DMS79 treated with DMSO at 0.1 percent for 48 hours (cell line): ENCODE data around the gene RICTOR.

Experiments
- DNase-seq: peaks from one replicate; lab custom pipeline; 2025; lab: John Stamatoyannopoulos, UW

Gene RICTOR

DNA sequence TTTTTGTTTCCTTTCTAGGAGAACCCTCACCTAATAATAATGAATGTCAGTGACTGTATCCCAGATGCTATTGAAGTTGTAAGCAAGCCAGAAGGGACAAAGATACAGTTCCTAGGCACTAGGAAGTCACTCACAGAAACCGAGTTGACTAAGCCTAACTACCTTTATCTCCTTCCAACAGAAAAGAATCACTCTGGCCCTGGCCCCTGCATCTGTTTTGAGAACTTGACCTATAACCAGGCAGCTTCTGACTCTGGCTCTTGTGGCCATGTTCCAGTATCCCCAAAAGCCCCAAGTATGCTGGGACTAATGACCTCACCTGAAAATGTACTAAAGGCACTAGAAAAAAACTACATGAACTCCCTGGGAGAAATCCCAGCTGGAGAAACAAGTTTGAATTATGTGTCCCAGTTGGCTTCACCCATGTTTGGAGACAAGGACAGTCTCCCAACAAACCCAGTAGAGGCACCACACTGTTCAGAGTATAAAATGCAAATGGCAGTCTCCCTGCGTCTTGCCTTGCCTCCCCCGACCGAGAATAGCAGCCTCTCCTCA, 141.3 kb downstream of the RICTOR start:
- no peak for DNase-seq

DNA sequence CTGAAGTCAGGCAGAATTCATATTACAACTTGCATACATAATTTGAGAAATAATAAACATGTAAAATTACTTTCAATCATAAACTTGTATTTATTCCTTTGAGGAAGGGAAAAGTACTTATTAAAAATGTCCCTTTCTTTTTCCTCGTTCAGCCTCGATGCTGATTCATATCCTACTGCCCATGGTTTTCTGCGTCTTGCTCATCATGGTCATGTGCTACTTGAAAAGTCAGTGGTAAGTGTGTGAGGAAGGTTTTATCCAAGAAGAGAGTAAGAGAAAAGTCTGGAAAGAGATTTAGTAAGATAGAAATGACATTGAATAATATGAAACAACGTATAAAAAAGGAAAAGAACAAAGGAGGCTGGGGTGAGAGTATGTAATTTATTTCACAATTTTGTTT, 142.5 kb downstream of the RICTOR start:
- DNase-seq = no peak

DNA sequence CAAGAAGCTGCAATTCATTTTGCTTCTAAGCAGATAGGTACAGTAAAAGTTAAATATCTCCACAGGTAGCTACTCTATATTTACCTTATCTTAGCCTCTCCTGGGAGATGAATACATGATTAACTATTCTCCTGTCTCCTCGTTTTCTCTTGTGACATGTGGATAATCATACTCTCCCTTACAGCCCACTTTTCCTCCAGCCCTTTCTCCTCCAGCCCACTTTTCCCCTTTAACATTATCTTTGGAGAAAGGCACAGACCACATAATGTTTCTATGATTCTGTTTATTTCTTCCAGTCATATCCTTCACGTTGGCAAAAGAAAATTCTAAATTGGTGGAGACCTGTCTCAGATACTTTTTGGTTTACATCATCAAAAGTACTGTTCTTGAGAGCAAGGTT, 144.4 kb downstream of the RICTOR start:
- DNase-seq = no peak

DNA sequence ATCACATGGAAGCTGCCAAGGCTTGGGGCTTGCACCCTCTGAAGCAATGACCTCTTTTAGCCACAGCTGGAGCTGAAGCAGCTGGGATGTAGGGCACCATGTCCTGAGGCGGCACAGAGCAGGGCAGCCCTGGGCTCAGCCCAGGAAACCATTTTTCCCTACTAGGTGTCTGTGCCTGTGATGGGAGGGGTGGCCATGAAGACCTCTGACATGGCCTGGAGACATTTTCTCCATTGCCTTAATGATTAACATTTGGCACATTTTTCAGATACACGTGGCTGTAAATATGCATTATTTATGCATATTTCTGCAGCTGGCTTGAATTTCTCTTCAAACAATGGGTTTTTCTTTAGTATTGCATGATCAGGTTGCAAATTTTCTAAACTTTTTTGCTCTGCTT, 146.7 kb downstream of the RICTOR start:
- no peak for DNase-seq

DNA sequence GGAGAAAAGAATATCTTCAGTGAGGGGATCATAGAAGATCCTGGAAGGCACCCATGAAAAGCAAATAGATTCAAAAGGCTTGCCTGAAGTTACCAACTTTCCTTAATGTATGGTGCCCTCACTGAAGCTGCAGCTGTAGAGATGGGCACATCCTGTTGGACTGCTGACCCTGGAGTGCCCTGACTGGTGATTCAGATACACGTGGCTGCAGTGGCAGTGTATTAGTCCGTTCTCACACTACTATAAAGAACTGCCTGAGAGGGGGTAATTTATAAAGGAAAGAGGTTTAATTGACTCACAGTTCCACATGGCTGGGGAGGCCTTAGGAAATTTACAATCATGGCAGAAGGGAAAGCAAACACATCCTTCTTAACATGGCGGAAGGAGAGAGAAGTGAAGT, 148.1 kb downstream of the RICTOR start:
- no peak for DNase-seq

DNA sequence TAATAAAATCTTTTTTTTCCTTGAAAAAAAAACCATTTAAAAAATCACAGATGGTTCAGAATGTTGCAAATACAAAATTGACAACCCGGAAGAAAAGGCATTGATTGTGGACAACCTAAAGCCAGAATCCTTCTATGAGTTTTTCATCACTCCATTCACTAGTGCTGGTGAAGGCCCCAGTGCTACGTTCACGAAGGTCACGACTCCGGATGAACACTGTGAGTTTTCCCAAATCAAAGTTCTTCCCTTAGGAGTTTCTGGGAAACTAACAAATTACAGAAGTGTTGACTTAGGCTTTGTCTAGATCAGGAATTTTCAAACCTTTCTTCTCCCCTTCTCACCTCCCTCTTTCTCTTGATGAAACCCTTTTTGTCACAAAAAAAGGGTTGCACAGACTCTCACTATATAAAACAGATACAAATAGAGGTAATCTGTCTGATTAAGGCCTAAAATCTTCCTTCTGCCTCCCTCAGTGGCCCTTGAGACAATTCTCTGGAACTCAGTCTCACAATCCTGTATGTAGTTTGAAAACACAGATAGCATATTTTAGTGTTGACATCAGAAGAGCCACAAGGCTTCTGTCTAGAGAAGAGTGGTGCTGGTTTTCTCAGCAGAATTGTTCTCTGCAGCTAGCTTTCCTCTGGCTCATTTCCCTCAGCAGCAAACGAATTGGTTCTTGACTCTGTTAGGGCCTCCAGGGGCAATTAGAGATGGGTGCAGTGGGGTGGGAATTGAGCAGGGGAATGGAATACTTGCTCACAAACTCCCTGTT, 148.9 kb downstream of the RICTOR start:
- no peak for DNase-seq

DNA sequence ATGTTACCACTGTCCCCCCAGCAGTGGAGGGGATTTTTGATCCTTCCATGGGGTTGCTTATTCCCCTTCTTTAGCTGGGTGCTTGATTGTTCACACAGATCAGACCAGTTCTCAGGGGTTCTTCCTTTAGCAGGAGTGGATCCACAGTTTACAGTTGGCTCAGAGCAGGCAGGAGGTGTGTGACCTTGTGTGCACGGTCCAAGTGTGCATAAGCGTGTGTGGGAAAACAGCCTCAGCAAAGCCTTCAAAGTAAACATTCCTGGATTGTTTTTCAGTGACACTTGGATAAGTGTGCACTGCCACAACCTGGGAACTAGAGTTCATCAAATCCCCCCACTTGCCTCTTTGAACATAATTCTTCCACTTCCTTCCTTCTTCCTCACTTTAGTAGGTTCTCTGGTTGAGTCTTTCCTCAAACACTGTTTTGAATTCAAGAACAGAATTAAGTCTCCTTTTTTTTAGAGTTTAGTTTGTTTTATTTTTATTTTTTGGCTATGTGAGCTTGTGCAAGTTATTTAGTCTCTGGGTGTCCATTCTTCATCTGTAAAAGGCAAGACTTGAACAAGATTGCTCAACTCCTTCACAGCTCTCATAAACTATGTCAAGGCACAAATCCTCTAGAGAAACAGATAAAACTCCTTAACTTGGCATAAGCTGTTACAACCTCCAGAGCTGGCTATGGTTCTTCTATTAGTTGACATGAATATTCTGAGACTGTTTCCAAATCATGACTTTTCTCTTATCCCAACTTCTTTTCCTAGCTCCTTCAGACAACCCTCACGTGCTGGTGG, 150.3 kb downstream of the RICTOR start:
- no peak for DNase-seq

DNA sequence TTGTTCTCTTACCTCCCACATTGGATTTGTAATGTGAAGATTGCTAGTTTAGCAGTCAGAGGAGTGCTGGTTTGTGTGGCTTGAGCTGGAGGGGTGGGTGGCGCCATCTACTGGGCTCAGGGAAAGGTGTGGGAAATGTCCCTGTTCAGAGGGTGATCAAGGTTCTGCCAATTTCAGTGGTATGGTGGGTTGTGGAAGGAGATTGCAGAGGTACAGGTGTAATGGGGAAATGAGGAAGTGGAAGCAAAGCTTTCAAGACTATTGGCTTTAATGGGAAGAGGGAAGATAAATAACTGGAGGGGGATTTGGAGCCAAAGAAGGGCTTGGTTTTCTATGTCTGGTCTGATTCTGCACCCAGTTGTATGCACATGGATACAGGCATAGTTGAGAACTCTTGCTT, 152.0 kb downstream of the RICTOR start:
- DNase-seq = no peak

DNA sequence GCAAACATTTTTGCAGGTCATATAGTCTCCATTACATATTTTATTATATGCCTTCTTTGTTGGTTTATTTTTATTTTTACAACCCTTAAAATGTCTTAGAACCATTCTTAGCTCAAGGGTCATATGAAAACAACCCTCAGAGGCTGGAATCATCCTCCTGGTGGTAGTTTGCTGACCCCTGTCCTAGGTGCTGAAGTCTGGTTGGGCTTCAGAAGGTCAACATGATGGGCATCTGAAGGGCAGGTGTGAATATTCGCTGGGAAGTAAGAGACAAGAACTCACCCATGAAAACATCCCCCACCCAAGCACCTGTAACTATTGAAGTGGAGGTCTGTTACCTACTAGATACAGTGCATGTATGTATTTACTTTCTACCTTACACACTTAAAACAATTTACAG, 153.0 kb downstream of the RICTOR start:
- DNase-seq = no peak

DNA sequence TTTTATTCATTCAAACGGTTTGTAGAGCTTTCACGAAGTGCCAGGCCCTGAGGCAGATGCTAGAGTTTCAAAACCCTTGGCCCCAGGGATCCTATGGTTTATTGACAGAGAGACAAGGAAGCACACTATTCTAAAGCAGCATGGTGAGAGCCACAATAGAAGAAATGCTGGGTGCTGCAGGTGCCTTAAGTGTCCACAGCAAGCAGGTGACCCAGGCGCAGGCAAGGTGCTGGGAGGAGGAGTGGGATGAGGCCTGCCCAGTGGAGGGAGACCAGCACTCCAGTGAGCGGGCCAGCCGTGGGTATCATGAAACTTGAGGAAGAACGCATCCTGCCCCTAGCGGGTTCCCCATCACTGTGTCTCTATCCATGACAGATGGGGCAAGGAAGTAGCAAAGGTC, 157.4 kb downstream of the RICTOR start:
- no peak for DNase-seq

DNA sequence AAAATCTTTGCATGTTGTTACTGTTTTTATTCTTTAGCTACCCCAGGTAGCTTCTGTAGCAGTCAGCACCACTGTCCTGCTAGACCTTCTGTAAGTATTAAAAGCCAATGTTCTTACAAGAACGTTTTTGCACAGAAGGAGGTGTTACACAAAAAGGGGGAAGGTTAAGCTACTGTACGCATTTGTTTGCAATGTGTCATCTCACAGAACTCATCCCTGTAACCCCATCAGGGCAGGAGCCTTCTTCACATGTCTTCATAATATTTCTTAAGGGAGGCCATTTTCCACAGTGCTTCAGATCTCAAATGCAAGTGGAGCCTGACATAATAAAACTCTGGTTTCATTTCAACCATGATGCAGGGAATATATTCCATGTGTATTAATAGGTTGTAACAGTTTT, 160.5 kb downstream of the RICTOR start:
- DNase-seq = no peak

DNA sequence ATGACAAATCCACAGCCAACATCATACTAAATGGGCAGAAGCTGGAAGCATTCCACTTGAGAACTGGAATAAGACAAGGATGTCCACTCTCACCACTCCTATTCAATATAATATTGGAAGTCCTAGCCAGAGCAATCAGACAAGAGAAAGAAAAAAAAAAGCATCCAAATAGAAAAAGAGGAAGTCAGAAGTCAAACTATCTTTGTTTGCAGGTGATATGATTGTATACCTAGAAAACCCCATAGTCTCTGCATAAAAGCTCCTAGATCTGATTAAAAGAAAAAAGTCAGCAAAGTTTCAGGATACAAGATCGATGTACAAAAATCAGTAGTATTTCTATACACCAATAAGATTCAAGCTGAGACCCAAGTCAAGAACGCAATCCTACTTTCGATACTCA, 162.3 kb downstream of the RICTOR start:
- no peak for DNase-seq

DNA sequence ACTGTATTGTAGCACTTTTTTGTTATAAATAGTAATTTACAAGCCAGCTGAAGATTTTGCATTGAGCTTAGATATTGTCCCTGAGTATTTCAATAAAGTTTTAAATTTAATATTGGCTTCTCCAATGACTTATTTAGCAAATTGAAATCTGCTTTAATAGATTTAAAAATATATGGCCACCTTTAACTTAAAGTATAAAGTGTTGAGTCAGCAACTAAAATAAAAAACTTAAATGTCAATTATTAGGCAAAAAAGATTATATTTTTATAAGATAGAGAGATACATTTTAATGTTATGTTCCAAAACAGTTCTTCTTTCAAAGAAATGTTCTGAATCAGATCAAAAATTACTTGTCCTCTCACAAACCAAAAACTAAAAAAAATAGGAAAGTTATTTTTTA, 167.7 kb downstream of the RICTOR start:
- no peak for DNase-seq

DNA sequence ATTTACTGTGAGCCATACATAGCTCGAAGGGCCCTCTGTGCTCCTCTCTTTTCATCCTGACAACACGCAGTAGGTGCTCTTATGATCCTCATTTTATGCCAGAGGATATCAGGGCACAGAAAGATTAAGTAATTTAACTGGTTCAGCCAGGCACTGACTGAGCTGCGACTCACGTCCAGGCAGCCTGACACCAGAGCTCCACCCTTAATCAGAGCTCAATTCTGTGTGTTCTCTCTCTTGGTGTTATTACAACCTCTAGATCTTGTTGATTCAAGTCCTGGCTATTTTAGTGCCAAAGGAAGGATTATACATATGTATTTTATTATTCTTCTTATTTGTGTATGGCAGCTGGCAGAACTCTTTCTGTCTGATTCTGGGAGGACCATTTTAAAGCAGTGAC, 168.7 kb downstream of the RICTOR start:
- no peak for DNase-seq

DNA sequence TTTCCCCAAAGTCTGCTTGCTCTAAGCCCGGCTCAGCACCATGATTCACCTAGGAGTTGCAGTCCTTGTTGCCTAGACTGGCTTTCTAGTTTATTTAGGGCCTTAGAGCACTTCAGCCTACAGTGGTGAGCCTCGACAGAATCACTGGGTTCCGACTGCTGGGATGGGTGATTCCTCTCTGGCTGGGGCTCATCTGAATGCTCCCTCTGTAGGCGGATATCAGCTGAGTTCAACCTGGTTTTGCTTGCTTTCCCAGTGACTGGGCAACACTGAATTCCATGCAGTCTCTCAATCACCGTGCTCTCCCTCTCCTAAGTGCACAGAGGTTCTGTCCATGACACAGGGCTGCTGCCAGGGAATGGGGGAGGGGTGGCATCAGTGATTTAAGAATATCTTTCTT, 174.3 kb downstream of the RICTOR start:
- DNase-seq = no peak

DNA sequence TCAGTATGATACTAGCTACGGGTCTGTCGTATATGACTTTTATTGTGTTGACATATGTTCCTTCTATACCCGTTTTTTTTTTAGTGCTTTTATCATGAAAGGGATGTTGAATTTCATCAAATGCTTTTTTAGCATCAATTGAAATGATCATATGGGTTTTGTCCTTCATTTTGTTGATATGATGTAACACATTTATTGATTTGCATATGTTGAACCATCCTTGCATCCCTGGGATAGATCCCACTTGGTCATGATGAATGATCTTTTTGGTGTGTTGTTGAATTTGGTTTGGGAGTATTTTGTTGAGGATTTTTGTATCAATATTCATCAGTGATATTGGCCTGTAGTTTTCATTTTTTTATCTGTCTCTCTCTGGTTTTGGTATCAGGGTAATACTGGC, 177.4 kb downstream of the RICTOR start:
- DNase-seq = no peak

DNA sequence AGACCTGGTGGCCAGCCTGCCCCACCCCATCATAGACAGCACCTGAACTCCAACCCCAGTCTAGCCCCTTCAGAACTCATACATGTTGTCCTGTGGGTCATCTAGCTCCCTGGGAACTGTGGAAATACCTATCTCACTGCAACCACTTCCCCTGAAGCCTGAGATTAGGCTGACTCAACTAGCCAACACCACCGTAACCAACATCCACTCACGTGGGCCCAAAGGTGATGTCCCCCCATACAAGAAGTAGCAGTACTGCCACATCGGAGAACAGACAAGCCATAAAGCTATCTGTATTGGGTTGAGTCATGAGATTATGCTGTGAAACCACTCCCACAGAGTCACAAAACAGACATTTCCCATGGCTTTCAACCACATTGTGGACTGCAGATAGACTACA, 181.8 kb downstream of the RICTOR start:
- DNase-seq = no peak

DNA sequence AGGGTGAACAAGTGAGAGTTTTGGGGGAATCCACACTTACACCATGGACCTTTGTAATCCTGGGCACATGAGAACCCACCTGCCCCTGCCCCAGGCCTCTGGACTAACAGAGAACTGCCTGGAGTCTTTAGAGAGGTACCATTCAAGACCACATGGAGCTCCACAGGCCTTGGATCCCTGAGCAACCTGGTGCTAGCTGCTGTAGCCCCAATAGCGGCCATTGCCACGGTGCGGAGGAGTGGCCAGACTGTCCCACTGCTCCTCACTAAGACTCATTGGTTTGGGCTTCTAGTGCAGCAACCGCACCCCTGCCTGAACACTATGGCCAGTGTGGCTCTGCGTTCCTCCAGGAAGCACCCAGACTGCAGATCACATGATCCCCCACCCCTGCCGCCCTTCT, 182.6 kb downstream of the RICTOR start:
- no peak for DNase-seq

DNA sequence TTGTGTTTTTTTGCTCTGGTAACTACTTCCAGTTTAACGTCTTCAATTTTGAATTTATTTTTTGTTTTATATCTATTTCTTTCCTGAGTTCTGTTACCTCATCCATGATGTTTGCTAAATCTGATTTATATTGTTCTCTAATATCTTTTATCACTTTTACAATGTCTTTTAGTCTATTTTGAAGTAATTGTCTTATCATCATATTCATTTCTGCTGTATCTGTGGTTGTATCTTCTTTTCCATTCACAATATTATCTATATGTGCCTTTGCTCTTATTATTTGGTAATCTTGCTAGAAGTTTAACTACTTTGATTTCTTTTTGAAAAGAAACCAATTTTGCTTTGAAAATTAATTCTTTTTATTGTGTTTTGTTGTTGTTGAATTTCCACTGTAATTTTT, 184.8 kb downstream of the RICTOR start:
- no peak for DNase-seq

DNA sequence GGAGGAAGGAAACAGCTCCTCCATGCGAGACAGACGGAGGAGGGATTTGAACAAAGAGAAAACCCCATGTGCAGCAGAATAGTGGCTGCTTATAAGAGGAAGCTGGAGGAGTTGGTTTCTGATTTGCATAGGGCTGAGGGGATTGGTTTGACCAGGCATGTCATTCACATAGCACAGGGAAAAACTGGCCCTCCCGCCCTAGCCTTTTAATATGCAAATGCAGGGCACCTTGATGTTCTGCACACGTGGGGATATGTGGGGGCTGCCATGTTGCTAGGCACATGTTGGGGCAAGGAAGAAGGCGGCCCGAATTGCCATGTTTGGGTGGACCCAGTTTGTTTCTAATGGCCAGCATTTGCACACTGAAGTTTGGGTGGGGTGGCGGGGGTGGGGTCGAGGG, 186.2 kb downstream of the RICTOR start:
- DNase-seq = no peak
